Measurements from ENCODE around the gene DEPDC7. TPM values are rescaled to one million over a fixed set of nuclear protein-coding genes. Genes with fewer than 3 reads are reported as not detected.
"Not testable (repeated sequence)": the region's sequence is repeated elsewhere in the genome, so short reads cannot be mapped to it uniquely, and the experiment has no call there.

The DEPDC7 gene
- total RNA-seq = 4.1 to 5.0 TPM (median 4.7 TPM) in 3 replicates
- long read RNA-seq, partial matches to known transcripts = 0 of 6 reads
- long read RNA-seq, other reads (novel, unspliced or antisense) = 2 of 6 reads

DNA sequence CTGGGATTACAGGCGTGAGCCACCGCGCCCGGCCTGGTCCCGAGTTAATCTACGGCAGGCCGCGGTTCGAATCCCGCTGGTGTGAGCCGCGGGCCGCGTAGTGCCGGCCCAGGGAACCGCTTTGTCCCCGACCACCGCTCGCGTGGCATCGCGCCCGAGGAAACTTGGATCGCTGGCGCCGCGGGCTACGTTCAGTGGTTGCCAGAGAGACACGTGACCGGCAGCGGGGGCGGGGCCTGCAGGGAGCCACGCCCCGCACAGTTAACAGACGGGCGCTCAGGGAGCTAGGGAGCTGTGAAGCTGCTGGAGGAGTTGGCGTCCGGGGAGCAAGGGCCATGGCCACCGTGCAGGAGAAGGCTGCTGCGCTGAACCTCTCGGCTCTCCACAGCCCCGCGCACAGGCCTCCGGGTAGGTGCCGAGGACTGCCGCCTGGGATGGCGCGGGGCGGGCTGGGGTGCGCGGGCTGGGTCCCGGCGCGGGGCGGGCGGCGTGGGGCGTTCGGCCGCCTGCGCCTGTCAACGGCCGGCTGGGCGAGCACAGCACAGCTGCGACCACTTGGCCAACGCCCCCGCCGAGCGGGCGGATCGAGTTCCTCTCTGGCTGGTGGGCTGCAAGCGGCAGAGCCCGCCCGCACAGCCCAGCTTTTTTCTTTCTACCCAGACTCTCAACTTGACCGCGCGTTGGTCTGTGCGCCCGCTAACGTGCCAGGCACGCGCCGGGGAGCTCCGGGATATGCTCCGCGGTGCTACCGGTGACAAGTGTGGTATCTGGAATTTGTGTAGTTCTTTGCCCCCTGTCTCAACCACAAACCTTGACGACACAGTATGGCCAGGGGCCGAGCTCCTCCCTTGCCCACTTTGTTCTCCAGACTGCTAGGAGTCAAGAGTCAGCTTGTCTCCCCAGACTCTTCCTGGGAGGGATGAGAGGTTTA lies at the start of gene DEPDC7:
DEPDC7 (plus strand) TSS at position 258 of the 931 bp plus-strand sequence; CDS start at position 336, 78 bp downstream.
- Mint-ChIP-seq H3K9me3 (ENCODE audit: low read depth) (no peaks in the 10 kb centered on the region), H3K4me3 (ENCODE audit: unreplicated experiment) (peak within 1 kb of the TSS; percentile 84), H3K27me3 (ENCODE audit: low read depth) (no peaks in the 10 kb centered on the region), H3K4me1 (ENCODE audit: low read depth) (peaks cover 20% of the 10 kb centered on the region), H3K27ac (ENCODE audit: unreplicated experiment) (peak within 1 kb of the TSS; percentile 82), H3K36me3 (ENCODE audit: low read depth) (no peaks in the 10 kb centered on the region)
- DNase-seq (ENCODE audit: low spot score) = peak; percentile 95
- TF ChIP-seq CTCF (IDR thresholded peaks at IDR 0.05) = no peak

DNA sequence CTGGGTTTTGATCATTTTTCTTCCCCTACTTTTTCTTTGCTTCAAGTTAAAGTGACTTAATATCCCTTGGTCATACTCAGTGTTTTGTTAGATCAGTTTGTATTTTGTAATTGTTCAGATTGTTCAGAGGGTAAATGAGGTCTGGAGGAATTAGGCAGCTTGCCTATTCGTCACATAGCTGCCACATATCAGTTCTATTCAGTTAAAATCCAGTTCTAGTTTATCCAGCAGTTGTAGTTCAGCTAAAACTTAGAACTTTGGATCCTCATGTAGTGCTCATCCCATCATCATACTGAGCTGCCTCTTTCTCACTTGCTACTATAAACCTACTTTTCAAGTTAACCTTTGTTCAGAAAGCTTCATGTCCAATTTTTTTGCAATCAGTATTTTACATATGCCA lies 47.1 kb upstream of the DEPDC7 start:
- peaks cover 2% of the 10 kb centered on the region for H3K4me1 Mint-ChIP-seq (ENCODE audit: low read depth)
- no peaks in the 10 kb centered on the region for H3K9me3 Mint-ChIP-seq (ENCODE audit: low read depth)
- no peak overlapping the region for H3K4me3 Mint-ChIP-seq (ENCODE audit: unreplicated experiment)
- H3K27me3 Mint-ChIP-seq (ENCODE audit: low read depth) = no peaks in the 10 kb centered on the region
- H3K27ac Mint-ChIP-seq (ENCODE audit: unreplicated experiment) = no peak overlapping the region
- DNase-seq (ENCODE audit: low spot score) = no peak
- no peak for TF ChIP-seq CTCF (IDR thresholded peaks at IDR 0.05)
- H3K36me3 Mint-ChIP-seq (ENCODE audit: low read depth) = peaks cover 8% of the 10 kb centered on the region

DNA sequence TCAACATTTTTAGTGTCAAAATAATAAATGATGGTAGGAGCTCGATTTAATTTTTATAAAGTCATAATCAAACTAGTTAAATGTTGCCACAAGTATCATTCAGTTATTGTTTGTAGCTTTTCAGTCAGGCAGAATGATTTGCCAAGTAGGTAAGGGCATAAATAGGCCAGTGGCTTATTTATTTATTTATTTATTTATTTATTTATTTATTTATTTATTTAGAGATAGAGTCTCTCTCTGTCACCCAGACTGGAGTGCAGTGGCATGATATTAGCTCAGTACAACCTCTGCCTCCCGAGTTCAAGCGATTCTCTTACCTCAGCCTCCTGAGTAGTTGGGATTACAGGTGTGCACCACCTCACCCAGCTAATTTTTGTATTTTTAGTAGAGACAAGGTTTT lies 43.4 kb upstream of the DEPDC7 start:
- H3K27me3 Mint-ChIP-seq (ENCODE audit: low read depth); H3K27ac Mint-ChIP-seq (ENCODE audit: unreplicated experiment); H3K4me3 Mint-ChIP-seq (ENCODE audit: unreplicated experiment); H3K4me1 Mint-ChIP-seq (ENCODE audit: low read depth); H3K36me3 Mint-ChIP-seq (ENCODE audit: low read depth); H3K9me3 Mint-ChIP-seq (ENCODE audit: low read depth); DNase-seq (ENCODE audit: low spot score): not testable (repeated sequence)

DNA sequence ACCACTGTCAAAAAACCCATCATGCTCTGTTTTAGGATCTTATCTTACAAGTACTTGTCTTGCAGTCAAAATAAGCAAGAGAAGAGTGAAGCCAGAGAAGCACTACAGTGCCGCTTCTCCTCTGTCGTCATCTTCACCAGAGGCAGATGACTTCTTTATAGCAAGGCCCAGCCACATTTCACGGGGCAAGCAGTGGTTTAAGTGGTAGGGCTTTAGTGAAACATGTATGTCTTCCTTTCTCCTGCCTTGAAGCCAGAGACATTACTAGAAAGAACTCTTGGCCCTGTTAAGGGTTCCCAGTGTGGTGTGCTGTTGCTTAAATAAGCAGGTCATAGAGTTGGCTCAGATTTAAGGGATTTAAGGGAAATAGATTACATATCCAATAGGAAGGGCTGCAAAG lies 42.9 kb upstream of the DEPDC7 start:
- no peak for DNase-seq (ENCODE audit: low spot score)
- H3K36me3 Mint-ChIP-seq (ENCODE audit: low read depth) = peaks cover 8% of the 10 kb centered on the region
- peaks cover 1% of the 10 kb centered on the region for H3K4me1 Mint-ChIP-seq (ENCODE audit: low read depth)
- no peak overlapping the region for H3K27ac Mint-ChIP-seq (ENCODE audit: unreplicated experiment)
- H3K4me3 Mint-ChIP-seq (ENCODE audit: unreplicated experiment) = no peak overlapping the region
- TF ChIP-seq CTCF (IDR thresholded peaks at IDR 0.05) = no peak
- no peaks in the 10 kb centered on the region for H3K9me3 Mint-ChIP-seq (ENCODE audit: low read depth)
- H3K27me3 Mint-ChIP-seq (ENCODE audit: low read depth) = no peaks in the 10 kb centered on the region

- Mint-ChIP-seq H3K27me3 (ENCODE audit: low read depth) (no peaks in the 10 kb centered on the region), H3K4me1 (ENCODE audit: low read depth) (peaks cover 8% of the 10 kb centered on the region), H3K4me3 (ENCODE audit: unreplicated experiment) (no peak overlapping the region), H3K36me3 (ENCODE audit: low read depth) (peaks cover 1% of the 10 kb centered on the region), H3K9me3 (ENCODE audit: low read depth) (no peaks in the 10 kb centered on the region), H3K27ac (ENCODE audit: unreplicated experiment) (no peak overlapping the region)
- DNase-seq (ENCODE audit: low spot score) = no peak
- no peak for TF ChIP-seq CTCF (IDR thresholded peaks at IDR 0.05)
These were observed 33.1 kb upstream of the DEPDC7 start for GRCh38 chr11:32982626-32983025.
